BE2C (cell line): ENCODE data around the gene SLC6A15.

Experiments
- DNase-seq: peaks from one replicate; pipeline ENCODE4 v3.0.0-alpha.2; 2020
- H3K27me3 ChIP-seq: fragments of 250-450 bp; sonication (Bioruptor Pico); 2 replicates; pipeline ENCODE4 v1.5.1; 2020; ENCODE audit warnings: mild to moderate bottlenecking
- H3K36me3 ChIP-seq: fragments of 250-450 bp; sonication (Bioruptor Pico); 2 replicates; pipeline ENCODE4 v1.5.1; 2020; ENCODE audit warnings: mild to moderate bottlenecking
- H3K4me1 ChIP-seq: fragments of 250-450 bp; sonication (Bioruptor Pico); 2 replicates; pipeline ENCODE4 v1.5.1; 2020
- H3K4me3 ChIP-seq: 2 replicates; pipeline ENCODE4 v1.5.1; 2011; ENCODE audit warnings: low read depth, low read length
- H3K9me3 ChIP-seq: fragments of 250-450 bp; sonication (Bioruptor Pico); 2 replicates; pipeline ENCODE4 v1.5.1; 2020
- TF ChIP-seq, protein P1 (sequence below): IDR thresholded peaks from 2 replicates; pipeline ENCODE4 v1.5.1; 2012; ENCODE audit warnings: mild to moderate bottlenecking, low read depth, low read length

SLC6A15 gene

DNA sequence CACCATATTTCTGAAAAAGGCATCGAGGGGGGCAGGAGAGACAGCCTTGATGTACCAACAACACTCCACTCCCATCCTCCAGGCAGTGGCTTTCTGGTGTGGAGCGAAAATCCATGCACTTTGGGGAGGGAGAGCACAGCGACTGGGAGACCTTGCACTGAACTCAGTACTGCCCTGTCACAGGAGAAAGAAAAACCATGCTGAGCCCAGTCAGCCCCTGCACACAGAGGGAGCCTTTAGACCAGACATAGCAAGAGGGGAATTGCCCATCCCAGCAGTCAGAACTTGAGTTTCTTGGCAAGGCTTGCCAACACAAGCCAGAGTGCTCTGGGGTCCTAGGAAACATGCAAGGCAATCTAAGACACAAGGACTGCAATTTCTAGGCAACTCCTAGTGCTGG, 24.8 kb upstream of the SLC6A15 start:
- Histone ChIP-seq H3K4me1 (no peaks in the 10 kb centered on the region), H3K9me3 (no peaks in the 10 kb centered on the region), H3K4me3 (no peak overlapping the region), H3K27me3 (peaks cover 32% of the 10 kb centered on the region), H3K36me3 (no peaks in the 10 kb centered on the region)
- DNase-seq: no peak
- TF ChIP-seq, protein P1, sequence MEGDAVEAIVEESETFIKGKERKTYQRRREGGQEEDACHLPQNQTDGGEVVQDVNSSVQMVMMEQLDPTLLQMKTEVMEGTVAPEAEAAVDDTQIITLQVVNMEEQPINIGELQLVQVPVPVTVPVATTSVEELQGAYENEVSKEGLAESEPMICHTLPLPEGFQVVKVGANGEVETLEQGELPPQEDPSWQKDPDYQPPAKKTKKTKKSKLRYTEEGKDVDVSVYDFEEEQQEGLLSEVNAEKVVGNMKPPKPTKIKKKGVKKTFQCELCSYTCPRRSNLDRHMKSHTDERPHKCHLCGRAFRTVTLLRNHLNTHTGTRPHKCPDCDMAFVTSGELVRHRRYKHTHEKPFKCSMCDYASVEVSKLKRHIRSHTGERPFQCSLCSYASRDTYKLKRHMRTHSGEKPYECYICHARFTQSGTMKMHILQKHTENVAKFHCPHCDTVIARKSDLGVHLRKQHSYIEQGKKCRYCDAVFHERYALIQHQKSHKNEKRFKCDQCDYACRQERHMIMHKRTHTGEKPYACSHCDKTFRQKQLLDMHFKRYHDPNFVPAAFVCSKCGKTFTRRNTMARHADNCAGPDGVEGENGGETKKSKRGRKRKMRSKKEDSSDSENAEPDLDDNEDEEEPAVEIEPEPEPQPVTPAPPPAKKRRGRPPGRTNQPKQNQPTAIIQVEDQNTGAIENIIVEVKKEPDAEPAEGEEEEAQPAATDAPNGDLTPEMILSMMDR: no peak

DNA sequence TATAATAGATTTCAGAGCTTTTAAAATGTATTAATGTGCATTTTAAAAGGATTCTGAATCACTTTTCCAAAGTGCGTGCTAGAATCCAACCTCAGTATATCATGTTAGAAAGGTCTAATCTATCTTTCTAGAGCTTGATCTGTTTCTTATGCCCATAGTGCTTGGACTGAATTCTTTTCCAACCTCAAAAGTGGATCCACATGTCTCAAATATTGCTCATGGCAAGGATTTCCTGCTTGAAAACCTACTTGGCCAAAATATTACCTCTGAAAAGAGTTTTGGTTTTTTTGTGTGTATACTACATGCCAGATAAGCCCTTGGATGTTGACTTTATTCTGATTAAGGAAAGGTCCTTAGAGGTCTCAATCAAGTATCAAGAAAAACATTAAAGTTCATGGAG, 16.9 kb upstream of the SLC6A15 start:
- no peaks in the 10 kb centered on the region for H3K9me3 ChIP-seq
- peaks cover 53% of the 10 kb centered on the region for H3K27me3 ChIP-seq
- TF ChIP-seq, protein P1: no peak
- H3K36me3 ChIP-seq: no peaks in the 10 kb centered on the region
- H3K4me1 ChIP-seq: no peaks in the 10 kb centered on the region
- H3K4me3 ChIP-seq: no peak overlapping the region
- DNase-seq: no peak

DNA sequence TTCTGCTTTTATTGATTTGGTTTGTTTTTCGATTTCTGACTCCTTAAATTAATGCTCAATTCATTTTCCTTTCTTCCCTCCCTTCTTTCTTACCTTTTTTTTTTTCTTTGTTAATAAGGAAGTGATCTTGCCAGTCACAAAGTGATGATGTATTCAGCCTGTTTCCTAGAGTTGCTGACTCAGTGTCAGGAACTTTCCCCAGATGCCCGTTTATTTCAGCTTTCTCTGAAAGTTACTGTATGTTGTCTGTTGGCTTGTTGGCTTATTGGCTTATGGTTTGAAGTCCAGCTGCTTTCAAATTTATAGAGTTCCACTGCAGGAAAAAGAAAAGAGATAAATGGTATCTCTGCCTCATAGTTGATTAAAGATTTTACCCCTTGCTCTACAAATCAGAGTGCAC, 12.4 kb upstream of the SLC6A15 start:
- no peaks in the 10 kb centered on the region for H3K9me3 ChIP-seq
- no peak for DNase-seq
- TF ChIP-seq, protein P1: no peak
- H3K4me3 ChIP-seq: no peak overlapping the region
- H3K36me3 ChIP-seq: no peaks in the 10 kb centered on the region
- no peaks in the 10 kb centered on the region for H3K4me1 ChIP-seq
- H3K27me3 ChIP-seq: peaks cover 72% of the 10 kb centered on the region

DNA sequence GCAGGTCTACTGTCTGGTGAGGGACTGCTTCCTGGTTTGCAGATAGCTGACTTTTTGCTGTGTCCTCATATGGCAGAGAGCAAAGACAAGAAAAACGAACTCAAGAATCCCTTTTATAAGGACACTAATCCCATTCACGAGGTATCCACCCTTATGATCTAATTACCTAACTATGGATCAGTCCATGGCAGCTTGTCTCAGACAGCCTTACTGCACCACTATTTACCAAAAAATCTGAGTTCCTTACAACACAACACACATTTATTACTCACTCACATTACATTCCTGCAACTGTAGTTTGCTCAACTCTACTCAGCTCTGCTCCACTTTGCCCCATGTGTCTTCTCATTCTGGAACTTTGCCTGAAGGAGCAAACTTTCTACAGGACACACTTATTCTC, 10.1 kb upstream of the SLC6A15 start:
- Histone ChIP-seq H3K36me3 (no peaks in the 10 kb centered on the region), H3K4me1 (no peaks in the 10 kb centered on the region), H3K4me3 (no peak overlapping the region), H3K9me3 (no peaks in the 10 kb centered on the region), H3K27me3 (peaks cover 57% of the 10 kb centered on the region)
- TF ChIP-seq, protein P1: no peak
- DNase-seq: no peak

DNA sequence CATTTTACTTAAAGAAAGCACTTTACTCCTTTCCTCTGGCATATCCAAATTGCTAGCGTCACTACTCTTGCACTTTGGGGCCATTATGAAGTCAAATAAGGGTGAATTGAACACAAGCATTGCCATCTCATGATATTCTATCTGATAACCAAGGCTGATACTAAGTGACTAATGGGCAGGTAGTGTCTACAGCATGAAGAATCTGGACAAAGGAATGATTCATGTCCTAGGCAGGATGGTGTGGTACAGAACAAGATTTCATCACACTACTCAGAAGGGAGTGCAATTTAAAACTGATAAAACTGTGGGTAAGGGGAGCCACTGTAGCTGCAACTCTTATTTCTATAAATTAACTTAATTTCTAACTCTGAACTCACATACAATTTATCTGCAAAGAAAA, 7.7 kb upstream of the SLC6A15 start:
- DNase-seq: no peak
- H3K27me3 ChIP-seq: peaks cover 38% of the 10 kb centered on the region
- H3K4me1 ChIP-seq: no peaks in the 10 kb centered on the region
- no peaks in the 10 kb centered on the region for H3K9me3 ChIP-seq
- TF ChIP-seq, protein P1: no peak
- H3K36me3 ChIP-seq: no peaks in the 10 kb centered on the region
- no peak overlapping the region for H3K4me3 ChIP-seq

DNA sequence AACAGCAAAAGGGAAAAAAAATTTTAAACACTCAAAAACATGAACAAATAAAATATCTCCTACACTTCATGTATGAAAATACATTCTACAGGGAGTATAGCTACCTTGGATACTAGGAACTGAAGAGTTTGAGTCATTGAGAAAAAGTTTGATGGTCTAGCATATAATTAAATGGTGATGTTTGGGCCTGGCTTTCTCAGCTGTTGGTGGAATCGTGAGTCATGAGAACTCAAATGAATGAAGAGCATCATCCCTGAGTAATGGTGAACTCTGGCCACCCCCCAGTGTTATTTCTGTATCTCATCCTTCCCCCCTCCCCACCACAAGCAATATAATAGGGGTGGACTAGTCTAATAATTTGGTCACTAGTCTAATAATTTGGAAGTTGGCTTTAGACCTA, 6.7 kb upstream of the SLC6A15 start:
- H3K4me1 ChIP-seq: no peaks in the 10 kb centered on the region
- TF ChIP-seq, protein P1: no peak
- peaks cover 27% of the 10 kb centered on the region for H3K27me3 ChIP-seq
- no peaks in the 10 kb centered on the region for H3K9me3 ChIP-seq
- H3K36me3 ChIP-seq: no peaks in the 10 kb centered on the region
- DNase-seq: no peak
- no peak overlapping the region for H3K4me3 ChIP-seq
